Gastrocnemius medialis (tissue), 4 donors: Measurements from ENCODE around the gene PASD1. TPM values are rescaled to one million over a fixed set of nuclear protein-coding genes. Genes with fewer than 3 reads are reported as not detected.
"Not testable (repeated sequence)": the region's sequence is repeated elsewhere in the genome, so short reads cannot be mapped to it uniquely, and the experiment has no call there.

ENCODE experiments used
- ATAC-seq, 2 donors: fragments of 150-250 bp; one replicate each; pipeline ENCODE4 v1.9.1; 2016
- DNase-seq, 2 donors: peaks; one replicate each; pipeline ENCODE4 v3.0.0-alpha.2; 2019
- H3K27ac ChIP-seq, 4 donors: fragments of 200-600 bp; sonication (generic); 1 replicate in 1 of 4; 2 replicates in 3 of 4; pipeline ENCODE4 v1.5.1; 2016 to 2018; ENCODE audit warnings: mild to moderate bottlenecking in 2 of 4, moderate library complexity in 1 of 4
- H3K27me3 ChIP-seq, 3 donors: fragments of 200-600 bp; sonication (generic) in 2 of 3; 1 replicate in 1 of 3; 2 replicates in 2 of 3; pipeline versions ENCODE4 v1.5.1 to v1.6.0; 2016 to 2019; ENCODE audit warnings: mild to moderate bottlenecking in 1 of 3, moderate library complexity in 1 of 3
- H3K36me3 ChIP-seq, 2 donors: fragments of 200-600 bp; sonication (generic) in 1 of 2; one replicate each; pipeline ENCODE4 v1.5.1; 2017 to 2018
- H3K4me1 ChIP-seq, 2 donors: fragments of 200-600 bp; sonication (generic) in 1 of 2; one replicate each; pipeline ENCODE4 v1.5.1; 2016 to 2017; ENCODE audit warnings: mild to moderate bottlenecking in 2 of 2
- H3K4me3 ChIP-seq, 4 donors: fragments of 200-600 bp; sonication (generic) in 3 of 4; 1 replicate in 1 of 4; 2 replicates in 3 of 4; pipeline ENCODE4 v1.5.1; 2016 to 2019; ENCODE audit warnings: mild to moderate bottlenecking in 2 of 4
- H3K9me3 ChIP-seq, 3 donors: fragments of 200-600 bp; sonication (generic) in 2 of 3; 1 replicate in 1 of 3; 2 replicates in 2 of 3; pipeline ENCODE4 v1.5.1; 2016 to 2019
- CTCF ChIP-seq, 5 experiments: fragments of 450-650 bp in 3 of 5; fragments of 200-600 bp in 2 of 5; sonication (generic) in 2 of 5; IDR thresholded peaks in 4 of 5; conservative IDR thresholded peaks in 1 of 5; 1 replicate in 4 of 5; 2 replicates in 1 of 5; pipeline ENCODE4 v1.5.1; 2016 to 2019; ENCODE audit warnings: antibody characterized with exemption in 5 of 5, mild to moderate bottlenecking in 3 of 5, moderate library complexity in 3 of 5
- POLR2A ChIP-seq, 2 donors: fragments of 450-650 bp; IDR thresholded peaks; one replicate each; pipeline ENCODE4 v1.6.1; 2017; ENCODE audit warnings: antibody characterized with exemption in 2 of 2, mild to moderate bottlenecking in 2 of 2, moderate library complexity in 2 of 2
- in situ Hi-C, 4 donors: fragments of 200-750 bp; cut with MboI; loops; one replicate each; pipeline versions ENCODE4 v1.15.0 to v1.8.0; 2017; ENCODE audit warnings: low sequenced_read_pairs in 4 of 4
- intact Hi-C: fragments of 100-400 bp; cut with DNase I; formaldehyde crosslinking; loops from one replicate; pipeline ENCODE4 v1.15.1; 2023; ENCODE audit warnings: low total_unique reads
- total RNA-seq, 4 donors: library from RNA; depleted of rRNA; stranded (reverse); fragments of >200 nt; gene quantifications; one replicate each; pipeline versions ENCODE4 v1.1.0 to v1.2.3, GENCODE V29; 2016

The PASD1 gene
- total RNA-seq, 4 donors from 2014 or later, result not detected

GRCh38 chrX:151543706-151544105, 19.8 kb upstream of the PASD1 start:
- in situ Hi-C loops, result no loop called here
- DNase-seq, result no peak

GRCh38 chrX:151546226-151546625, 17.2 kb upstream of the PASD1 start:
- H3K36me3 ChIP-seq, H3K9me3 ChIP-seq, intact Hi-C loops, H3K4me3 ChIP-seq, H3K27ac ChIP-seq, in situ Hi-C loops, H3K4me1 ChIP-seq, DNase-seq, H3K27me3 ChIP-seq, ATAC-seq: not testable (repeated sequence)

More at GRCh38 chrX:151543706-151544105, 19.8 kb upstream of the PASD1 start:
- no peak for ATAC-seq
- Histone ChIP-seq H3K27me3 (no peaks in the 10 kb centered on the region), H3K4me1 (no peaks in the 10 kb centered on the region), H3K9me3 (no peaks in the 10 kb centered on the region), H3K4me3 (no peak overlapping the region), H3K36me3 (no peaks in the 10 kb centered on the region), H3K27ac (no peak overlapping the region)
- intact Hi-C loops, result no loop called here
- TF ChIP-seq POLR2A (IDR thresholded peaks at IDR 0.05) (no peak), CTCF (IDR thresholded peaks at IDR 0.05 in 4 of 5, conservative IDR thresholded peaks at IDR 0.05 in 1 of 5) (no peak)

GRCh38 chrX:151551176-151551575, 12.3 kb upstream of the PASD1 start:
- H3K27ac ChIP-seq, DNase-seq, H3K27me3 ChIP-seq, ATAC-seq, H3K9me3 ChIP-seq, H3K36me3 ChIP-seq, intact Hi-C loops, in situ Hi-C loops, H3K4me1 ChIP-seq, H3K4me3 ChIP-seq: not testable (repeated sequence)

- Histone ChIP-seq H3K4me1 (no peaks in the 10 kb centered on the region), H3K36me3 (no peaks in the 10 kb centered on the region), H3K9me3 (no peaks in the 10 kb centered on the region), H3K27ac (no peak overlapping the region), H3K4me3 (no peak overlapping the region), H3K27me3 (no peaks in the 10 kb centered on the region)
- TF ChIP-seq POLR2A (IDR thresholded peaks at IDR 0.05), result no peak
- TF ChIP-seq CTCF (IDR thresholded peaks at IDR 0.05 in 4 of 5, conservative IDR thresholded peaks at IDR 0.05 in 1 of 5), result no peak
- in situ Hi-C loops (no loop called here), intact Hi-C loops (no loop called here)
- DNase-seq (no peak), ATAC-seq (no peak)
Measured at GRCh38 chrX:151552743-151553142, 10.7 kb upstream of the PASD1 start.

- H3K9me3 ChIP-seq, DNase-seq, H3K36me3 ChIP-seq, intact Hi-C loops, H3K4me3 ChIP-seq, in situ Hi-C loops, H3K27ac ChIP-seq, ATAC-seq, H3K4me1 ChIP-seq, H3K27me3 ChIP-seq: not testable (repeated sequence)
Measured at GRCh38 chrX:151555301-151555700, 8.2 kb upstream of the PASD1 start.

GRCh38 chrX:151562485-151562884, 990 bp upstream of the PASD1 start:
- H3K4me3 ChIP-seq, ATAC-seq, H3K27ac ChIP-seq, H3K36me3 ChIP-seq, H3K27me3 ChIP-seq, in situ Hi-C loops, H3K4me1 ChIP-seq, H3K9me3 ChIP-seq, intact Hi-C loops, DNase-seq: not testable (repeated sequence)

- H3K27me3 ChIP-seq, in situ Hi-C loops, ATAC-seq, DNase-seq, intact Hi-C loops, H3K4me3 ChIP-seq, H3K9me3 ChIP-seq, H3K4me1 ChIP-seq, H3K36me3 ChIP-seq, H3K27ac ChIP-seq: not testable (repeated sequence)
Measured at GRCh38 chrX:151563003-151563402, 472 bp upstream of the PASD1 start.
